HL-60/S4 treated with phorbol 12-myristate 13-acetate at 8.2 ng/mL for 4 days and 3 days (cell line): ENCODE data around the gene CAPN5.

ENCODE experiments used
- in situ Hi-C: fragments of 300-500 bp; cut with MboI; formaldehyde crosslinking; loops from 2 replicates; pipeline ENCODE4 v1.15.0; 2022; ENCODE audit warnings: low sequenced_read_pairs

Gene CAPN5

DNA sequence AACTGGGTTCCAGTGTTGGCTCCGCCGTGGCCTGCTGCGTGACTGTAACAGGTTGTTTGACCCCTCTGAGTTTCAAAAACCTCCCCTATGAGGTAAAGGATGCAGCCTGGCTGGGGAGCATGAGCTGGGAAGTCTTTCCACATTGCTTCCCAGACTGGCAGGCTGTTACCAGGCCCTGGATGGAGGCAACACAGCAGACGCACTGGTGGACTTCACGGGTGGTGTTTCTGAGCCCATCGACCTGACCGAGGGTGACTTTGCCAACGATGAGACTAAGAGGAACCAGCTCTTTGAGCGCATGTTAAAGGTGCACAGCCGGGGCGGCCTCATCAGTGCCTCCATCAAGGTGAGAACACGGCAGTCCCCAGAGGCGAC lies 47.3 kb downstream of the CAPN5 start:
- in situ Hi-C loops = no loop called here

DNA sequence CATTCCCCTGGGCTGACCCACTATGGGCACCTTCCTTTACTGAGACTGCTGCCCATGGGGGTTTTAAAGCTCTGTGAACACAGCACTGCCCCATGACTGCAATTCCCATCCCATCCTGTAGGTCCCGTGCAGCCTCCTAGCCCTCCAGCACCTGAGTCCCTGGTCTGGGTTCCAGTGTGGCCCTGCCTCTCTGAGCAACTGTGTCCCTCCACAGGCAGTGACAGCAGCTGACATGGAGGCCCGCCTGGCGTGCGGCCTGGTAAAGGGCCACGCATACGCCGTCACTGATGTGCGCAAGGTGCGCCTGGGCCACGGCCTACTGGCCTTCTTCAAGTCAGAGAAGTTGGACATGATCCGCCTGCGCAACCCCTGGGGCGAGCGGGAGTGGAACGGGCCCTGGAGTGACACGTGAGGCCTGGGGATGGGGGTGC lies 48.4 kb downstream of the CAPN5 start:
- in situ Hi-C loops = no loop called here

DNA sequence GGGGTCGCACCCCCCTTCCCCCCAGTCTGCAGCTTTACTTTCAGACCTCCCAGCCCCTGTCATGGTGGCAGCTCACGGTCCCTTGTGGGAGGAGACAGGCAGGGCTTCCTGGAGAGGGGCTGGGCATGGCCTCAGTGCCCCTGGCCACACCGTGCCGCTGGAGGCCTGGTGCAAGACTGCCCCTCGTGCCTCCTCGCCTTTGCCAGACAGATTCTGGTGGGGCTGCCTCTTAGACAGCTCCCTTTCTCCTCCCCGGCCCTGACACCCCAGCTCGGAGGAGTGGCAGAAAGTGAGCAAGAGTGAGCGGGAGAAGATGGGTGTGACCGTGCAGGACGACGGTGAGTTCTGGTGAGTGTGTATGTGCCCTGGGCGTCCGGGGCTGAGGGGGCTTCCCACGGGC lies 49.2 kb downstream of the CAPN5 start:
- in situ Hi-C loops = no loop called here

DNA sequence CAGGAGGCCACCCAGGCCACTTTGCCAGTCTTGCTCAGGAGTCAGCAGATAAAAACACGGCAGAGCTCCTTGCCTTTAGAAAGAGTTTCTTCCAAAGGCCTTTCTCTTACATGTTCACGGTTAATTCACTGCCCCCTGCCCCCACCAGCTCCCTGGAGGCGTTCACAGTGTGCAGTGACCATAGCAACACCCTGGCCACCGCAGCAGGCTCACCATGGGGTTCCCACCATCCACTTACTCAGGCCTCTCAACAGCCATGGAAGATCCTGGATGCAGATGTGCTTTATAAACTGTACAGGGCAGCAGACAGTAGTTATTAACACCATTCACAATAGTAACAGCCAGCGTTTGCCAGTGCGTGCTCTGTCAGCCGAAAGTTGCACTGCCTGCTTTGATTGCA lies 50.7 kb downstream of the CAPN5 start:
- in situ Hi-C loops = no loop called here

DNA sequence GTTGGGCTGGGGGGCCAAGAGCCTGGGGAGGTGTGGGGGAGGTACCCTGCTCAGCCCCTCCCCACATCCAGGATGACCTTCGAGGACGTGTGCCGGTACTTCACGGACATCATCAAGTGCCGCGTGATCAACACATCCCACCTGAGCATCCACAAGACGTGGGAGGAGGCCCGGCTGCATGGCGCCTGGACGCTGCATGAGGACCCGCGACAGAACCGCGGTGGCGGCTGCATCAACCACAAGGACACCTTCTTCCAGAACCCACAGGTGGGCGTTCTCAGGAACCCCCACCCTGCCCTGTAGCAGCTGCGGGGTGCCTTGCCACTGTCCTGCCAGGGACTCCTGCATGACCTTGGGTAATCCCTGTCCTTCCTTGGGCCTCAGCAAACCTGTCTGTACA lies 51.3 kb downstream of the CAPN5 start:
- in situ Hi-C loops = no loop called here

DNA sequence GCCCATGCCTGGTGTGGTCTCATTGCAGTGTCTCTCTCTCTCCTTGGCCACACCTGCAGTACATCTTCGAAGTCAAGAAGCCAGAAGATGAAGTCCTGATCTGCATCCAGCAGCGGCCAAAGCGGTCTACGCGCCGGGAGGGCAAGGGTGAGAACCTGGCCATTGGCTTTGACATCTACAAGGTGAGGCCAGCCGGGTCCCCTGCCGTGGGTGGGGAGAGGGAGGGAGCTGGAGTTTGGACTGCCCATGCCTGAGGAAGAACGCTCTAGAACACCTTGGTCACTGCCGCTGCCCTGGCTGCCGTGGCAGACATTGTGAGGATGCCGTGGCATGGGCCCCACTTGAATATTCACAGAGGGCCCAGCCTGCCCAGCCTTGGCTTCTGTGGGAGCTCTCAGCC lies 52.2 kb downstream of the CAPN5 start:
- in situ Hi-C loops = no loop called here

DNA sequence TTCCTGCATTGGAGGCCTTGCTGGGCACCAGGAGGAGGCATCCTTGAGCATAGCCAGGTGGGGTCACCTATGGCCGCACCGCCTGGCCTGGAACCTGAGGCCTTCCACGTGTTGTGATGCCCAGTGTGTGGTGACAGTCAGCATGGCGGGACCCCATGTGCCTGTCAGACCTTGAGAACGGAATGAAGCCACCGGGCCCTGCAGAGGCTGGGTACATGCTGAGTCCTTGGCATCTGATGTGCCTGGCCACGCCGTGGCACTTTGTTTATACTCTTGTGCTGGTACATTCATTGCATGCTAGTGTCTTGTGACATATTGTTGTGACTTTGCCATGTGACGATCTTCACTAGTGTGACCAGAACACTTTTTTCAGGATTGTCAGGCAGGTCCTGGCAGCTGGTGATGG lies 52.8 kb downstream of the CAPN5 start:
- in situ Hi-C loops = no loop called here

DNA sequence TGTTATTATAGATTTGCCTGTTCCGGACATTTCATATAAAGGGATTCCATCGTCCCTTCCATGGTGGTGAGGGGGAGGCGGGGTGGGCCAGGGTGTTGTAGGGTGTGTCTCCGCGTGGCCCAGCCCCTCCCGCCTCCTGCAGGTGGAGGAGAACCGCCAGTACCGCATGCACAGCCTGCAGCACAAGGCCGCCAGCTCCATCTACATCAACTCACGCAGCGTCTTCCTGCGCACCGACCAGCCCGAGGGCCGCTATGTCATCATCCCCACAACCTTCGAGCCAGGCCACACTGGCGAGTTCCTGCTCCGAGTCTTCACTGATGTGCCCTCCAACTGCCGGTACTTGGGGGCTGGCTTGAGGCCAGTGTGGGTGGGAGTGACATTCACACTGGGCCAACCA lies 53.8 kb downstream of the CAPN5 start:
- in situ Hi-C loops = no loop called here

DNA sequence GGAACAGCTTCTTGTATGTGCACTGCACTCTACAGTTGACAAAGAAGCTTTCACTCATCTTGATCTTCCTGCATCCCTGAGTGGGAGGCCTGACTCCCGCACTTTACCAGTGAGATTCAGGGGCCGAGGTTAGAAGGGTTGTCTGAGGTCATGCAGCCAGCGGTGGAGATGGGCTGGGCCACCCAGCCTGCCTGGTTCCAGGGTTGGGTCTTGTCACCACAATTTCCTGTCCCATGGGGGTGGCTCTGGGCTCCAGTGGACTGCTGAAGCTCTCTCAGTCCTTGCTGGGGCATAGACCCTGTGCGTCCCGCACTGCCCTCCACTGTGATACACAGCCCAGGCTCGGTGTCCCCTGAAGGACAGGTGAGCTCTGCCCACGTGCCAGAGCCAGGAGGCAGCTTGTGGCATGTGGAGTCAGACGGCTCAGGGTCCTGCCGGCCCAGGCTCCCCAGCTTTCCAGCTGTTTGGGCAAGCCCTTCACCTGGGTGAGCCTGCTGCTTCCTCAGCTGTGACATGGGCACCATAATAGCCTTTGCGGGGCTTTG lies 54.4 kb downstream of the CAPN5 start:
- in situ Hi-C loops = no loop called here

DNA sequence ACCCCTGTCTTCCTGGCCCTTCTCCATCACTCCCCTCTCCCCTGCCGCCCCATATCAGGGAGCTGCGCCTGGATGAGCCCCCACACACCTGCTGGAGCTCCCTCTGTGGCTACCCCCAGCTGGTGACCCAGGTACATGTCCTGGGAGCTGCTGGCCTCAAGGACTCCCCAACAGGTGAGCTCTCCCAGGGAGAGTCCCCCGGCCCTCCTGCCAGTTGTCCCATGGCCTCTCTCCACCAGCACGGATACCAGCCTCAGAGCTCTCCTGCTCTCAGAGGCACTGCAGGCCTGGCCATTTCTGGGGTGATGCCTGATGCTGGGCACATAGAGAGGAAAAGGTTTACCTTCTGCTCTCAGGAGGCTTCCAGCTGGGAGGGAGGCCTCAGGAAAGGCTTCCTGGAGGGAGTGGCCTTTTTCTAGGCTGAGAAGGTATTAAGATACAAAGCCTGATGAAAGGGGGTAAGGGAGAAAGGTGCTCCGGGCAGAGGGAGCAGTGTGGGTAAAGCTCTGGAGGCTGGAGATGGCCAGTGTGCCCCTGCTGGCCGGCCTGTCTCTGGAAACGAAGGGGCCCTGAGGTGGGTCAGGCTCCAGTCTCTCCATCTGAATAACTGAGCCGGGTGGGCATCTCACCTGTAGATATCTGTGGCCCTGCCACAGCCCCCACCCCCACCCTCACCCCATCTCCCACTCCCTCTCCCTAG lies 55.3 kb downstream of the CAPN5 start:
- in situ Hi-C loops = no loop called here

DNA sequence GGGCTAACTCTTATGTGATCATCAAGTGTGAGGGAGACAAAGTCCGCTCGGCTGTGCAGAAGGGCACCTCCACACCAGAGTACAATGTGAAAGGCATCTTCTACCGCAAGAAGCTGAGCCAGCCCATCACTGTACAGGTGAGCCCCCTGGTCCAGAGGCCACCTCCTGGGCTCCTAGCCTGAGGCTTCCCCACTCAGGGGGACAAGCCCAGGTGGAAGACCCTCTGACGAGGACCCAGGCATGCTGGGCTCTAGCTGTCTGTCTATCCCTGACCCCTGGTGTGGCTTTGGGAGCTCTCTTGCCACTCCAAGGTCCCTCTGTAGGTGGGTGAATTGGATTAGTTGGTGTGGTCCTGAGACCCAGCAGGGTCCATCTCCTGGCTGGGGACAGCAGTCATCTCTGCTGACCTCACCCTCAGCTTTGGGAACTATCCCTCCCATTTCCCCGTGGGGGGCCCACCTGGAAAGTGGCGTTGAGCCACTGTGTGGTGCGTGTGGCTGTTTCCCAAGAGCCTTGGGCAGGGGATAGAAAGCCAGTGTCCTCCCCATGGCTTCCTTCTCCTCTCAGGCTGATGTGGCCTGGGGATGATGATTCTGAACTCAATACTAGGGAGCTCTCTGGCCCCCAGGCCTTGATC lies 55.9 kb downstream of the CAPN5 start:
- in situ Hi-C loops = no loop called here

DNA sequence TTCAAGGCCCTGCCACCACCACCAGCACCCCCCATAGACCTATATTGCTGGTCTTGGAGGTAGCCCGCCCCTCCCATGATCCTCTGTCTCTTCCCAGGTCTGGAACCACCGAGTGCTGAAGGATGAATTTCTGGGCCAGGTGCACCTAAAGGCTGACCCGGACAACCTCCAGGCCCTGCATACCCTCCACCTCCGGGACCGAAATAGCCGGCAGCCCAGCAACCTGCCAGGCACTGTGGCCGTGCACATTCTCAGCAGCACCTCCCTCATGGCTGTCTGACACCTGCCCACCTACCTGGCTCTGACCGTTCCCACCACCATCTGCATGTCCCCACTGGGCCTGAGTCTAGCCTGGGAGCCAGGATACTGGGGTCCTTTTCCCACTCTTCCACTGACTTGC lies 56.8 kb downstream of the CAPN5 start:
- in situ Hi-C loops = no loop called here

DNA sequence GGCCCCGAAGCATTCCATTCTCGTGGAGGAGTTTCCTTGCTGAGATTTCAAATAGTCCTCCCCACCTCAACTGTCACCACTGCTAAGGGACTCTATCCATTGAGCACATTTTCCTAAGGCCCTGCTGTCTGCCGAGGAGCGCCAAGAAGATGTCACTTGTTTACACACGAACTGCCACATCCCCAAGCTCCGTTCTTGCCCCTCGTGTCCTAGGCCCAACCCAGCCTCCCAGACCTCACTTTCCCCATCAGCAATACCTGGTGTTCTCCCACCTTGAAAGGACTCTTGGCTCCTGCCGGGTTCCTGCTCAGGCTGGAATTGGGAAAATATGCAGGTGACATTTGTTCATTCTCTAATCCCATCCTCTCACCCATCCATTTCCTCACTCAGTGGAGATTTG lies 57.3 kb downstream of the CAPN5 start:
- in situ Hi-C loops = no loop called here

DNA sequence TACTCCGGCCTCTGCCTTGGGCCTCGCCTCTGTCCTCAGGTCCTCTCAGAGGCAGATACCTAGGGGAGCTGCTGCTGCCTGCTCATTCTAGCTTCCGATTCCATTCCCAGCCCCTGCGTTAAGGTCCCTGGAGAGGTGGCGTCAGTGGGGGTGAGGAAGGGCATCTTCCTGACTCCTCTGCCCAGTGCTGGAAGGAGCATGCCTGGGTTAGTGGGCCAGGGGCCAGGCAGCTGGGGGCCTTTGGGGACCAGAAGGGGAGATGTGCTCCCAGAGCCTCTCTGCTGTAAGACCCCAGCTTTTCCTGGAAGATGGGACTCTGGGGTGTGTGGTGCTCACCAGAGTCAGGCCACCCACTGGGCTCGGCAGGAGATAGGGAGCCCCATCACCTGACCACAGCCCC lies 57.7 kb downstream of the CAPN5 start:
- in situ Hi-C loops = no loop called here

DNA sequence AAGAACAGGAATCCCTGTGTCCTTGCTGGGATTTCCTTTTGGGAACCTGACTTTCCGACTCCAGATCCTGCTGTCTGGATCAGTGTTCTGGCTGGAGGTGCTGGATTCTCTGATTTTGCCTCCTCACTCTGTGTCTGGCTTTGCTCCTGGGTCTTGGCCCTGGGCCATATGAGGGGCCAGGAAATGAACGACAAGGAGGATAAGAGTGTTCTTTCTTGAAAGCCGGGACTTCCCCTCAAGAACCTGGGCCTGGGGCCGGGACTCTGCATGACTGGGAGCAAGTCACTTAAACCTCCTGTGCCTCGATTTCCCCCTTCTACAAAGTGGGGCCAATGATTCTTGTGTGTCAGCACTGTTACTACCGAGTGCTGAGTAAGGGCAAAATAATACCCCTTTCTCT lies 58.4 kb downstream of the CAPN5 start:
- in situ Hi-C loops = loop anchor here (5.0 kb wide), 1 partner anchor 57 kb away; no protein-coding TSS in a partner anchor

DNA sequence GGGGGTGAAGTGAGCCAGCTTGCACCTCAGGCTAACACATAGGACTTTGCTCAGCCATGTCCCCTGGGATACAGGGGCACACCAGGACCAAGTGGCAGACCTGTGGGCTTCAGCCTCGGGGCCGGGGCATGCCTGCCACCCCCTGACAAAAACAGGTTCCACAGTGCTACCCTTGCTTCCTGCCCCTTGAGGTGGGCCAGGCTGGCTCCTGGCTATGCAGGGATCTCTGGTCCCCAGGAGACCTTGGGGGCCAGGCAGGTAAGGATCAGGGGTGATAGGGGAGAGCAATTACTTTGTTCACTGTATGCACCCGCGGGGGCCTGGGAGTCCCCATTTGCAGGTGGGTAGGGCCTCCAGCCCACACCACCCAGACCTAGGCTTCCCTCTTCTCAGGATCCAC lies 58.9 kb downstream of the CAPN5 start:
- in situ Hi-C loops = loop anchor here (5.0 kb wide), 1 partner anchor 57 kb away; no protein-coding TSS in a partner anchor

DNA sequence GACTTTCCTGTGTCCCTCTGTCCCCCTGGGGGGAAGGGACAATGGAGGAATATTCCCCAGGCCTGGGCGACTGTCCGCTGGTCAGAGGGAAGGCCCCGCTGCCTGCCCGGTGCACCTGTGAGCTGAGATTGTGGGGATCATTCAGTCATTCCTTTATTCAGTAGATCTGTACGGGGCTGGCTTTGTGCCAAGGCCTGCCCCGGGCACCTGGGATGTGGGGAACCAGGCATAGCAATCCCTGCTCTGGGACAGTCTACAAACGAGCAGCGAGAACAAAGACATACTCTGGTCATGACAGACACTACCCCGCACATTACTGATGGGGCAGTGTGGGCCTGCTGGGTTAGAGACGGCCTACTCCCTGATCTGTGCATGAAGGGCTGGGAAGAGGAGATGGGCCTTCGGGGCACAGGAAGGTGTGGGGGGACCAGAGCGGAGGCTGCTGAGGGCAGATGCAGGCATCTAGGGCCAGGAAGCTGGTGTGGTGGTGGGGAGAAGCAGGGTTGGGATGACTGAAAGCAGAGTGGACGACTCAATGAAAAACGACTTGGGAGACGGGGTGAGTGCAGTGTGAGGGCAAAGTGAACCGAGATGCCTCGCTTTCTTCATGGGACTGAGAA lies 59.5 kb downstream of the CAPN5 start:
- in situ Hi-C loops = loop anchor here (5.0 kb wide), 1 partner anchor 56 kb away; no protein-coding TSS in a partner anchor

DNA sequence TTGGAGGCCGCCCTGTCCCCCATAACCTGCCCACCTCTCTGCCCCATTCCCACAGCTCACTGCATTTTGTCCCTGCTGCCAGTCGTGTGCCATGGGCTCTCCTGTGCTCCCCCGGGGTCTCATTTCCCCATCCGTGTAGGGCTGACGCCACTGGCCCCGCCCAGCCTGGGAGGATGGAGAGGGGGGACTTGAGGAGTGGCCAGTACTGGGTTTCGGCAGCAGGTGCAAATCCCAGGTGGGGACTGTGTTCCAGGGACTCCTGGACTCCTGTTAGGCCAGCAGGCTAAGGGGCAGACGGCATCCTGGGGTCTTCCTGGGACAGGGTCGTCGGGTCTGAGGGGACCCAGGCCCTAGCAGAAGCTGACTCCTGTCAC lies 60.1 kb downstream of the CAPN5 start:
- in situ Hi-C loops = loop anchor here (5.0 kb wide), 1 partner anchor 55 kb away; no protein-coding TSS in a partner anchor

DNA sequence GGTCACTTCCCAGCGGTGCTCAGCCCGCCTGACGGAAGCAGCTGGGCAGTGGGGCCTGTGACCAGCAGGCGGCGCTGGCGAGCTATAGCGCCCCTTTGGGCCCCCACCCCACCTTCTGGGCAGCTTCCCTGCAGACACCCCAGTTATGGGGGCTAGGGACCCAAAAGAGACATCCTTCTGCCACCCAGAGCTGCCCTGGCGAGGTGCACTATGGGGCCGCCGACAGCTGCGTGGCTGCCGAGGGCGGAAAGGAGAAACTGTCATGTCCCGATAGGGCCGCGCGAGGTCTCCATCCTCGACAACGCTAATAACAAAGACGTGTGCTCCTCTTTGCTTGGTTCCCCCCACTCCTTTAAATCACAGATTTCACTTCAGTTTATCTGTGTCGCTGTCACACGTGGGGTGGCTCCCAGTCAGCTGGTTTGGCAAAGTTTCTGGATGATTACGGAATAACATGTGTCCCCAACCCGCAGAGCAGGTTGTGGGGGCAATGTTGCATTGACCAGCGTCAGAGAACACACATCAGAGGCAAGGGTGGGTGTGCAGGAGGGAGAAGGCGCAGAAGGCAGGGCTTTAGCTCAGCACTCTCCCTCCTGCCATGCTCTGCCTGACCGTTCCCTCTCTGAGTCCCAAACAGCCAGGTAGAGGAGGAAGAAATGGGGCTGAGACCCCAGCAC lies 60.6 kb downstream of the CAPN5 start:
- in situ Hi-C loops = loop anchor here (5.0 kb wide), 1 partner anchor 55 kb away; no protein-coding TSS in a partner anchor

DNA sequence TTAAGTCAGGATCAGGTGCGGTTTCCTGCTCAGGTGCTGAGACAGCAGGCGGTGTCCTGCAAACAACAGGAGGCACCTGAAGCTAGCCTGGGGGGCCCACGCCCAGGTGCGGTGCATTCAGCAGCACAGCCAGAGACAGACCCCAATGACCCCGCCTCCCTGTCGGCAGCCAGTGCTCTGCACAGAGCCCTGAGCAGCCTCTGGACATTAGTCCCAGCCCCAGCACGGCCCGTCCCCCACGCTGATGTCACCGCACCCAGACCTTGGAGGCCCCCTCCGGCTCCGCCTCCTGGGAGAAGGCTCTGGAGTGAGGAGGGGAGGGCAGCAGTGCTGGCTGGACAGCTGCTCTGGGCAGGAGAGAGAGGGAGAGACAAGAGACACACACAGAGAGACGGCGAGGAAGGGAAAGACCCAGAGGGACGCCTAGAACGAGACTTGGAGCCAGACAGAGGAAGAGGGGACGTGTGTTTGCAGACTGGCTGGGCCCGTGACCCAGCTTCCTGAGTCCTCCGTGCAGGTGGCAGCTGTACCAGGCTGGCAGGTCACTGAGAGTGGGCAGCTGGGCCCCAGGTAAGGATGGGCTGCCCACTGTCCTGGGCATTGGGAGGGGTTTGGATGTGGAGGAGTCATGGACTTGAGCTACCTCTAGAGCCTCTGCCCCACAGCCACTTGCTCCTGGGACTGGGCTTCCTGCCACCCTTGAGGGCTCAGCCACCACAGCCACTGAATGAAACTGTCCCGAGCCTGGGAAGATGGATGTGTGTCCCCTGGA lies 61.3 kb downstream of the CAPN5 start, which contains the start of gene MYO7A:
Gene MYO7A, plus strand, starts transcription at position 327 of the 772 bp plus-strand sequence. CDS start 2,389 bp downstream, outside the sequence.
- in situ Hi-C loops = loop anchor here (5.0 kb wide), 1 partner anchor 54 kb away; no protein-coding TSS in a partner anchor
